Measurements from ENCODE around the gene PCSK1.

DNA sequence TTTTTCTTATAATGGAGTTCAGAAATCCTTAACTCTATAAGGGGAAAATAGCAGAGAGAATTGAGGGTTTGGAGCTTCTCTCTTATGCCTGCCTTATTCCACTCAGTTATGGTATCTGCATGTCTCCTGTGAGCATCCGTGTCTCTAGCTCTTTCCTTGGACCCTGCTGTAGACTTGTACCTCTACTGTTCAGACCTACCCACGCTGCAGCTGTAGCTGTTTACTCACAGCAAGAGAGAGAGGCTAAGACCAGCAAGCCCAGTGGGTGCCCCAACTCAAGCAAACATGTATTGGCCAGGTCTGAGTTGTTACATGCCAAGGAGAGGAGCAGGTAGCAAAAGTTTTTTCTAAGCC is 7.1 kb upstream of the PCSK1 start:
- no peak for TF ChIP-seq EP300 (IDR thresholded peaks at IDR 0.05)
- TF ChIP-seq, protein P1, sequence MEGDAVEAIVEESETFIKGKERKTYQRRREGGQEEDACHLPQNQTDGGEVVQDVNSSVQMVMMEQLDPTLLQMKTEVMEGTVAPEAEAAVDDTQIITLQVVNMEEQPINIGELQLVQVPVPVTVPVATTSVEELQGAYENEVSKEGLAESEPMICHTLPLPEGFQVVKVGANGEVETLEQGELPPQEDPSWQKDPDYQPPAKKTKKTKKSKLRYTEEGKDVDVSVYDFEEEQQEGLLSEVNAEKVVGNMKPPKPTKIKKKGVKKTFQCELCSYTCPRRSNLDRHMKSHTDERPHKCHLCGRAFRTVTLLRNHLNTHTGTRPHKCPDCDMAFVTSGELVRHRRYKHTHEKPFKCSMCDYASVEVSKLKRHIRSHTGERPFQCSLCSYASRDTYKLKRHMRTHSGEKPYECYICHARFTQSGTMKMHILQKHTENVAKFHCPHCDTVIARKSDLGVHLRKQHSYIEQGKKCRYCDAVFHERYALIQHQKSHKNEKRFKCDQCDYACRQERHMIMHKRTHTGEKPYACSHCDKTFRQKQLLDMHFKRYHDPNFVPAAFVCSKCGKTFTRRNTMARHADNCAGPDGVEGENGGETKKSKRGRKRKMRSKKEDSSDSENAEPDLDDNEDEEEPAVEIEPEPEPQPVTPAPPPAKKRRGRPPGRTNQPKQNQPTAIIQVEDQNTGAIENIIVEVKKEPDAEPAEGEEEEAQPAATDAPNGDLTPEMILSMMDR (IDR thresholded peaks at IDR 0.05) = no peak
- TF ChIP-seq POLR2A (IDR thresholded peaks at IDR 0.05) = no peak

All from ovary (tissue), 3 donors.